A549 (cell line): ENCODE measurements around the gene GPAM. TPM values are rescaled to one million over a fixed set of nuclear protein-coding genes. Genes with fewer than 3 reads are reported as not detected.

Experiments
- ATAC-seq, 2 experiments: fragments of 200-7000 bp in 1 of 2; fragments of >200 bp in 1 of 2; cut with Nextera tagmentation in 1 of 2; cut with Tn5 transposase in 1 of 2; 3 replicates each; pipeline versions ENCODE4 v1.8.0 to v1.9.1; 2018 to 2020; ENCODE audit warnings: mild to moderate bottlenecking in 1 of 2, moderate library complexity in 1 of 2
- CTCF ChIA-PET: fragments of 300-600 bp; sonication (Branson Sonifier 250); formaldehyde crosslinking; extraction: SDS; loops from one replicate; lab custom pipeline; 2021; ENCODE audit warnings: antibody characterized with exemption, inconsistent platforms; lab: Yijun Ruan, JAX
- POLR2A ChIA-PET: fragments of 350-600 bp; formaldehyde crosslinking; extraction: SDS; loops from one replicate; lab custom pipeline; 2021; ENCODE audit warnings: antibody characterized with exemption, inconsistent platforms; lab: Yijun Ruan, JAX
- DNase-seq, 2 experiments: peaks; one replicate each; pipeline versions ENCODE4 v3.0.0 to v3.0.0-alpha.2; 2011 to 2016; ENCODE audit warnings: low read depth in 1 of 2, low spot score in 1 of 2
- FAIRE-seq: peaks from 2 replicates; lab custom pipeline; 2011; peaks lifted over from hg19 to GRCh38; lab: Jason Lieb, UNC
- H3K27ac ChIP-seq, 2 experiments: fragments of >200 bp; sonication (Bioruptor Twin); formaldehyde crosslinking; 3 replicates each; pipeline ENCODE4 v1.5.1; 2016 to 2017
- H3K4me1 ChIP-seq: fragments of >200 bp; sonication (Bioruptor Twin); formaldehyde crosslinking; 3 replicates; pipeline ENCODE4 v1.6.1; 2016
- H3K4me2 ChIP-seq: fragments of >200 bp; sonication (Bioruptor Twin); formaldehyde crosslinking; 3 replicates; pipeline ENCODE4 v1.6.1; 2016
- H3K4me3 ChIP-seq: fragments of >200 bp; sonication (Bioruptor Twin); formaldehyde crosslinking; 3 replicates; pipeline ENCODE4 v1.5.1; 2016
- H3K9me3 ChIP-seq: fragments of >200 bp; sonication (Bioruptor Twin); formaldehyde crosslinking; 3 replicates; pipeline ENCODE4 v1.6.1; 2016
- BHLHE40 ChIP-seq: IDR thresholded peaks from 2 replicates; pipeline ENCODE4 v1.6.1; 2012; ENCODE audit warnings: low read depth, low read length, inconsistent platforms
- CBX2 ChIP-seq: fragments of 200-600 bp; sonication (generic); IDR thresholded peaks from 2 replicates; pipeline ENCODE4 v1.6.1; 2016; ENCODE audit warnings: low read depth, mild to moderate bottlenecking, borderline replicate concordance
- CBX8 ChIP-seq: fragments of 200-600 bp; sonication (generic); IDR thresholded peaks from 2 replicates; pipeline ENCODE4 v1.6.1; 2016
- CEBPB ChIP-seq, 2 experiments: fragments of >200 bp in 1 of 2; sonication (Bioruptor Twin) in 1 of 2; formaldehyde crosslinking in 1 of 2; IDR thresholded peaks; 2 replicates each; pipeline ENCODE4 v1.6.1; 2012 to 2016
- CHD2 ChIP-seq: fragments of 150-350 bp; IDR thresholded peaks from 2 replicates; pipeline ENCODE4 v1.6.1; 2014; ENCODE audit warnings: low read length; ENCODE audit not compliant: partially characterized antibody
- CHD4 ChIP-seq: fragments of 200-600 bp; sonication (generic); IDR thresholded peaks from 2 replicates; pipeline ENCODE4 v1.6.1; 2016; ENCODE audit warnings: antibody characterized with exemption, mild to moderate bottlenecking, borderline replicate concordance
- EP300 ChIP-seq, 2 experiments: fragments of >200 bp; sonication (Bioruptor Twin); formaldehyde crosslinking; IDR thresholded peaks; 2 replicates in 1 of 2; 3 replicates in 1 of 2; pipeline ENCODE4 v1.6.1; 2016 to 2017
- GATA3 ChIP-seq: IDR thresholded peaks from 2 replicates; pipeline ENCODE4 v1.6.1; 2012; ENCODE audit warnings: borderline replicate concordance
- HDAC2 ChIP-seq: fragments of 200-600 bp; sonication (generic); IDR thresholded peaks from 2 replicates; pipeline ENCODE4 v1.6.1; 2016
- HOXA7 ChIP-seq: fragments of 250-450 bp; sonication (Bioruptor Pico); IDR thresholded peaks from 2 replicates; pipeline ENCODE4 v1.5.0; 2020; ENCODE audit warnings: mild to moderate bottlenecking, moderate library complexity
- HOXB13 ChIP-seq: fragments of 250-450 bp; sonication (Bioruptor Pico); IDR thresholded peaks from 2 replicates; pipeline ENCODE4 v1.5.0; 2020; ENCODE audit warnings: low read depth, mild to moderate bottlenecking, moderate library complexity
- JUN ChIP-seq, 2 experiments: fragments of >200 bp; sonication (Bioruptor Twin); formaldehyde crosslinking; IDR thresholded peaks; 2 replicates in 1 of 2; 3 replicates in 1 of 2; pipeline ENCODE4 v1.6.1; 2016 to 2017
- JUNB ChIP-seq: fragments of >200 bp; sonication (Bioruptor Twin); formaldehyde crosslinking; IDR thresholded peaks from 2 replicates; pipeline ENCODE4 v1.6.1; 2016
- KDM5A ChIP-seq: fragments of 200-600 bp; sonication (generic); IDR thresholded peaks from 2 replicates; pipeline ENCODE4 v1.6.1; 2016; ENCODE audit warnings: antibody characterized with exemption, mild to moderate bottlenecking
- MAFK ChIP-seq: fragments of 450-650 bp; IDR thresholded peaks from 2 replicates; pipeline ENCODE4 v1.6.1; 2014; ENCODE audit not compliant: partially characterized antibody
- MAZ ChIP-seq: fragments of 150-350 bp; IDR thresholded peaks from 2 replicates; pipeline ENCODE4 v1.6.1; 2014; ENCODE audit warnings: antibody characterized with exemption, low read depth, low read length, borderline replicate concordance
- MYC ChIP-seq: IDR thresholded peaks from 2 replicates; pipeline ENCODE4 v1.6.1; 2012; ENCODE audit warnings: mild to moderate bottlenecking, inconsistent platforms, low read length, improper control_type of control experiment, borderline replicate concordance
- NFE2L2 ChIP-seq: fragments of 150-350 bp; conservative IDR thresholded peaks from 2 replicates; pipeline ENCODE4 v1.6.1; 2014; ENCODE audit warnings: low read length
- NR3C1 ChIP-seq: fragments of >200 bp; sonication (Bioruptor Twin); formaldehyde crosslinking; IDR thresholded peaks from 3 replicates; pipeline ENCODE4 v1.6.1; 2017
- PHF8 ChIP-seq: fragments of 200-600 bp; sonication (generic); IDR thresholded peaks from 2 replicates; pipeline ENCODE4 v1.6.1; 2016; ENCODE audit warnings: low read depth, mild to moderate bottlenecking, antibody characterized with exemption, moderate library complexity, borderline replicate concordance
- RARB ChIP-seq: fragments of 250-450 bp; sonication (Bioruptor Pico); IDR thresholded peaks from 2 replicates; pipeline ENCODE4 v1.8.0; 2021; ENCODE audit warnings: mild to moderate bottlenecking, moderate library complexity
- SMC3 ChIP-seq: fragments of >200 bp; sonication (Bioruptor Twin); formaldehyde crosslinking; IDR thresholded peaks from 3 replicates; pipeline ENCODE4 v1.6.1; 2018; ENCODE audit warnings: inconsistent platforms
- ZC3H11A ChIP-seq: fragments of 450-650 bp; IDR thresholded peaks from 2 replicates; pipeline ENCODE4 v1.6.1; 2014; ENCODE audit warnings: antibody characterized with exemption, mild to moderate bottlenecking
- ZFP36 ChIP-seq: fragments of 450-650 bp; IDR thresholded peaks from 2 replicates; pipeline ENCODE4 v1.6.1; 2014; ENCODE audit warnings: borderline replicate concordance; ENCODE audit not compliant: partially characterized antibody
- ZSCAN20 ChIP-seq: fragments of 250-450 bp; sonication (Bioruptor Pico); IDR thresholded peaks from 2 replicates; pipeline ENCODE4 v1.8.0; 2022; ENCODE audit warnings: mild to moderate bottlenecking, moderate library complexity
- WGBS: methylation state at CpG from one replicate; pipeline ENCODE4 v1.1.6; 2017; ENCODE audit errors: missing lambda C conversion rate; 5-methylcytosine and 5-hydroxymethylcytosine counted together
- polyA plus RNA-seq, 4 experiments: library from polyadenylated mRNA; depleted of rRNA in 3 of 4; stranded (reverse); fragments of >200 nt; fragmentation: RNase III in 1 of 4; extraction: RNeasy Plus Mini Kit Qiagen cat#74134 plus additional on column Dnase treatment in 1 of 4; gene quantifications; 2 replicates in 3 of 4; 3 replicates in 1 of 4; pipeline ENCODE4 v1.2.3, GENCODE V29; 2011 to 2017
- TF ChIP-seq, protein P1 (sequence below): fragments of >200 bp; sonication (Bioruptor Twin); formaldehyde crosslinking; IDR thresholded peaks from 3 replicates; pipeline ENCODE4 v1.6.1; 2016
- TF ChIP-seq, protein P2 (sequence below): IDR thresholded peaks from 2 replicates; pipeline ENCODE4 v1.6.1; 2012

GPAM gene
- polyA plus RNA-seq, 2 of the 4 experiments (the other 2 are of a cell fraction), result 5.7 to 13.3 TPM

DNA sequence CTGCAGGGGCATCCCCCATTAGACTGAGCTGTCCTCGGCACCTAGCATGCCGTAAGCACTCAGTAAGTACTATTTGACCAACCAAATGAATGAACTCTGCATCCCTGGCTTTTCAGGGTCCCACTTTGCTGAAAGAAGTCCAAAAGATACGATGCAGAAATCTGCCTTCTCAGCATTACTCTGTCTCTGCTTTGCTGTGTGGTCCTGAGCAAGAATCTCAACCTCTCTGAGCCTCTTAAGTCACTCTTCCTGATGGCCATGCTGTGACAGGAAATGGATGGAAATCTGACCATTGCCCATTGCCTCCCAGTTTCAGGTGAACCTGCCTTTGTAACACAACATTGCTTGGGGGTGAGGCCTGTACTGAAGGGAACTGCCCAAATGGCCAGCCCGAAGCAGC, 48.0 kb downstream of the GPAM start:
- WGBS, result 43% methylated on average over 4 of the region's 4 CpGs
- DNase-seq, result no peak
- no peak overlapping the region for H3K4me3 ChIP-seq
- no peak overlapping the region for H3K4me2 ChIP-seq
- no peak for TF ChIP-seq CHD4
- peak; percentile 56 for TF ChIP-seq MAFK
- TF ChIP-seq BHLHE40, result no peak
- no peak for TF ChIP-seq EP300 (IDR thresholded peaks at IDR 0.05)
- no peak for TF ChIP-seq JUNB
- TF ChIP-seq ZFP36, result no peak
- H3K4me1 ChIP-seq, result no peaks in the 10 kb centered on the region
- H3K9me3 ChIP-seq, result no peaks in the 10 kb centered on the region
- CTCF ChIA-PET, result interaction anchor here (0.7 to 7.1 kb wide), 7 partner anchors 8 to 178 kb away, joined by 3 to 60 read pairs (median 12); no protein-coding TSS in a partner anchor
- H3K27ac ChIP-seq, result no peak overlapping the region
- FAIRE-seq, result no peak
- ATAC-seq, result no peak
- POLR2A ChIA-PET, result no interaction called here

- no peak for DNase-seq
- ATAC-seq, result no peak
- WGBS, result 47% methylated on average over 4 of the region's 4 CpGs
- no peak overlapping the region for H3K4me2 ChIP-seq
- no peak overlapping the region for H3K4me3 ChIP-seq
- H3K27ac ChIP-seq, result no peak overlapping the region
- no peak for FAIRE-seq
- TF ChIP-seq HOXA7 (CRISPR knock-in tag) (no peak), SMC3 (no peak), CHD2 (no peak), MAZ (no peak), MYC (no peak), HDAC2 (no peak), HOXB13 (CRISPR knock-in tag) (no peak), ZC3H11A (no peak), PHF8 (no peak)
- TF ChIP-seq, protein P1, sequence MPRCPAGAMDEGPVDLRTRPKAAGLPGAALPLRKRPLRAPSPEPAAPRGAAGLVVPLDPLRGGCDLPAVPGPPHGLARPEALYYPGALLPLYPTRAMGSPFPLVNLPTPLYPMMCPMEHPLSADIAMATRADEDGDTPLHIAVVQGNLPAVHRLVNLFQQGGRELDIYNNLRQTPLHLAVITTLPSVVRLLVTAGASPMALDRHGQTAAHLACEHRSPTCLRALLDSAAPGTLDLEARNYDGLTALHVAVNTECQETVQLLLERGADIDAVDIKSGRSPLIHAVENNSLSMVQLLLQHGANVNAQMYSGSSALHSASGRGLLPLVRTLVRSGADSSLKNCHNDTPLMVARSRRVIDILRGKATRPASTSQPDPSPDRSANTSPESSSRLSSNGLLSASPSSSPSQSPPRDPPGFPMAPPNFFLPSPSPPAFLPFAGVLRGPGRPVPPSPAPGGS, result no peak
- POLR2A ChIA-PET, result no interaction called here
- no peaks in the 10 kb centered on the region for H3K9me3 ChIP-seq
- CTCF ChIA-PET, result no interaction called here
- no peaks in the 10 kb centered on the region for H3K4me1 ChIP-seq
Observed at GRCh38 chr10:112132435-112132834, 51.1 kb downstream of the GPAM start.

- Histone ChIP-seq H3K4me2 (no peak overlapping the region), H3K4me1 (no peaks in the 10 kb centered on the region), H3K9me3 (no peaks in the 10 kb centered on the region), H3K4me3 (no peak overlapping the region), H3K27ac (no peak overlapping the region)
- DNase-seq (no peak), ATAC-seq (no peak), FAIRE-seq (no peak)
- TF ChIP-seq ZSCAN20 (CRISPR knock-in tag) (no peak), CBX2 (no peak), NR3C1 (no peak)
- ChIA-PET POLR2A (no interaction called here), CTCF (no interaction called here)
- 48% methylated on average over 3 of the region's 3 CpGs for WGBS
Observed at GRCh38 chr10:112131996-112132395, 51.6 kb downstream of the GPAM start.

DNA sequence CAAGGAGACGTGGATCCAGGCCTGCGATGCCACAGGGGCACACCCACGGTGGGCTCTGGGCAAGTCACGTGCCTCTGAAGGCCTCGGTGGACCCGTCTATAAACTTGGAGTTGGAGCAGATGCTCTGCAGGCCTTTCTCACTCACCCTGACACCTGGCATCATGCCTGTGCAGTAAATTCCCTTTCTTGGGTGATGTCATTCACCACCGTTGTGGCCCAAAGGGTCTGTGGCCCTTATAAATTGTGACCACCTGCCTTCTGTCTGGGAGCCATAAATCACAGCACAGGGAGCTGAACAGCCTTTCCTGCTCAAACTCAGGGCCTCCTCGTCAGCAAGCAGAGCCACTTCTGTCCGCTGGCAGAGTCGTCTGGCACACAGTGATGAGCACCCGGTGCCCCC, 52.2 kb downstream of the GPAM start:
- H3K4me1 ChIP-seq, result no peaks in the 10 kb centered on the region
- H3K4me2 ChIP-seq, result no peak overlapping the region
- no peak for DNase-seq
- no peak for FAIRE-seq
- POLR2A ChIA-PET, result no interaction called here
- 38% methylated on average over 11 of the region's 11 CpGs for WGBS
- TF ChIP-seq MAFK, result no peak
- TF ChIP-seq JUN (IDR thresholded peaks at IDR 0.05), result no peak
- no peak for TF ChIP-seq MYC
- TF ChIP-seq CHD2, result no peak
- TF ChIP-seq CBX8, result no peak
- no peak for TF ChIP-seq NFE2L2
- TF ChIP-seq GATA3, result no peak
- TF ChIP-seq, protein P2, sequence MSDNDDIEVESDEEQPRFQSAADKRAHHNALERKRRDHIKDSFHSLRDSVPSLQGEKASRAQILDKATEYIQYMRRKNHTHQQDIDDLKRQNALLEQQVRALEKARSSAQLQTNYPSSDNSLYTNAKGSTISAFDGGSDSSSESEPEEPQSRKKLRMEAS, result no peak
- no peak for TF ChIP-seq NR3C1
- TF ChIP-seq KDM5A, result no peak
- no peak for TF ChIP-seq CEBPB (IDR thresholded peaks at IDR 0.05)
- no peak for TF ChIP-seq RARB (CRISPR knock-in tag)
- no peak for TF ChIP-seq JUNB
- H3K9me3 ChIP-seq, result no peaks in the 10 kb centered on the region
- no peak for ATAC-seq
- no peak overlapping the region for H3K27ac ChIP-seq
- H3K4me3 ChIP-seq, result no peak overlapping the region
- CTCF ChIA-PET, result interaction anchor here (6.2 kb wide), 1 partner anchor 7 kb away, joined by 60 read pairs; no protein-coding TSS in a partner anchor
